Stimulated activated CD4-positive, alpha-beta T cell treated with anti-CD3 and anti-CD28 coated beads, Interleukin-2, amount 100 ng/mL, for 24 hours (primary cell): ENCODE data around the gene RAB4B.
"Not testable (repeated sequence)": the region's sequence is repeated elsewhere in the genome, so short reads cannot be mapped to it uniquely, and the experiment has no call there.

ENCODE experiments used
- DNase-seq, 2 donors: peaks; one replicate each; pipeline ENCODE4 v3.0.0-alpha.2; 2020

Gene RAB4B

DNA sequence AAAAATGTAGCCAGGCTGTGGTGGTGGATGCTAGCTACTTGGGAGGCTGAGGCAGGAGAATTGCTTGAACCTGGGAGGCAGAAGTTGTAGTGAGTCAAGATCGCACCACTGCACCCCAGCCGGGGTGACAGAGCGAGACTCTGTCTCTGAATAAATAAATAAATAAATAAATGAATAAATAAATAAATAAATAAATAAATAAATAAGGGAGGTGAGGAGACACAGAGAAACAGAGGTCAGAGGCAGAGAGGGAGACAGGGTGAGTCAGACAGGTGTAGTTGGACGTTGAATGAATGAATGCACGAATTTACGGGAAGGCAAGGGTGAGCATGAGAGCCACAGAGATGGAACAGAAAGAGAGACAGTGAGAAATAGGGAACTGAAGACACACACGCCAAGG lies 3.1 kb downstream of the RAB4B start:
- no peak for DNase-seq

GRCh38 chr19:40783711-40784110 lies 5.7 kb downstream of the RAB4B start:
- DNase-seq: no peak

DNA sequence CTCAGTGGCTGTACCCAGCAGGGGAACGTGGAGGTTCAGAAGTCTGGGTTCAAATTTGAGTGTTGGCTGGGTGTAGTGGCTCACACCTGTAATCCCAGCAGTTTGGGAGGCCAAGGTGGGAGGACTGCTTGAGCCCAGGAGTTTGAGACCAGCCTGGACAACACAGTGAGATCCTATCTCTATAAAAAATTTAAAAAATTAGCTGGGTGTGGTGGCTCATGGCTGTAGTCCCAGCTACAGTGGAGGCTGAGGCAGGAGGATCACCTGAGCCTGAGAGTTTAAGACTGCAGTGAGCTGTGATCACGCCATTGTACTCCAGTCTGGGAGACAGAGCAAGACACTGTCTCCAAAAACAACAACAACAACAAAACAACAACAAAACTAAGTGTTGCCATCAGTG lies 6.1 kb downstream of the RAB4B start:
- not testable (repeated sequence) for DNase-seq

GRCh38 chr19:40785526-40785925 lies 7.5 kb downstream of the RAB4B start:
- no peak for DNase-seq

GRCh38 chr19:40786060-40787037 lies 8.3 kb downstream of the RAB4B start:
- DNase-seq: no peak

DNA sequence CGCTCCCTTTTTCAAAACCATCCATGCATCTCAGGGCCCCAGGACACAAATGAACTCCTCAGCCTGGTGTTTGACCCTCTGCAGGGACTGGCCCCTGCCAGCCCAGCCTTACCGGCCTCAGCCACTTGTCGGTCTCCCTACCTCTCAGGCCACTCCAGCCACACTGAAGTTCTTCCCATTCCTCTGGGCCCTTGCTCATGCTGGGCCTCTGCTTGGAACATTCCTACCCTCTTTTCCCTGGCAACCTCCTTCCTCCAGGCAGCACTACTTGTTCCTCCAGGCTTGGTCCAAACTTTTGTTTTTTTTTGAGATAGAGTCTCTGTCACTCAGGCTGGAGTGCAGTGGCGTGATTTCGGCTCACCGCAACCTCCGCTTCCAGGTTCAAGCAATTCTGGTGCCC lies 13.3 kb downstream of the RAB4B start:
- no peak for DNase-seq

DNA sequence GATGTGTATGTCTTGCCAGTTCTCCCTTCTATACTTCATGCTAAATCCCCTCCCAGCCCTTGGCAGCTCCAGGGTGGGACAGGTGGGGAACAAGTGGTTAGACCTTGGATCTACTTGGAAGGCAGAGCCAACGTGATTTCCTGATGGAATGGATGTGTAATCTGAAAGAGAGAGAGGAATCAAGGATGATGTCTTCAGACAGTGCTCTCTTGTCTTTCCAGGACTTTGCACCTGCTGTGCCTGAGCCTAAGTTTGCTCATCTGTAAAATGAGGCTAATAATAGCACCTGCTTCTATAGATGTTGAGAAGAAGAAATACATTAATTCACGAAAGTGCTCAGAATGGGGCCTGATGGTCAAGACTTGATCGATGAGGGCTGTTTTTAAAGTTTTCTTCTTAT lies 13.9 kb downstream of the RAB4B start:
- DNase-seq: no peak

- DNase-seq: no peak
Observed at GRCh38 chr19:40797166-40797962, 19.3 kb downstream of the RAB4B start.

DNA sequence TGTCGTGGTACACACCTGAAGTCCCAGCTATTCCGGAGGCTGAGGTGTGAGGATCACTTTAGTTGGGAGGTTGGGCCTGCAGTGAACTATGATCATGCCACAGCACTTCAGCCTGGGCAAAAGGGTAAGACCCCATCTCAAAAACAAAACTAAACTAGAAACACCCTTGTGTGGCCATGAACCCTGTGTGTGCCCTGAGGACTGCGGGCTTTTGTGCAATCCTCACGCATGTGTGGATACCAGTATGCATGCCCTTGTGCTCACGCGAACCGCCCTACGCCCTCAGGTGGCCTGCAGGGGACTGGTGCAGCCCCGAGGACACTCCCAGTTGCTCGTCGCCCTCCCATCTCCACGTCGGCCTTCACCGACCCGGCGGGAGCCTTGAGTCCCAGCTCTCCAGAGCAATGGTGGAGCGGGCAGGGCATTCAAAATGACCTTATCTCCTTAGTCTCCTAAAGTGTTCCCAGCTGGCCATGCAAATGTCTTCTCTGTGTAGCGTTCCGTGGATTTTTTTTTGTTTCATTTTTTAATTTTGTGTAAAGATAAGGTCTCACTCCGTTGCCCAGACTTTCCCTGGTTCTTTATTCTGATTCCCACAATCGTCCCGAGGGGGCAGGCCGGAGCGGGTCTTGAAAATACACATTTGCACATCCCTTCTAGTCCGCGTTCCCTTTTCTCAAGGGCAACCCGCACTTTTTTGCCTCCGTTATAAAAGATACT lies 20.1 kb downstream of the RAB4B start:
- peak; percentile 66 to 69 for DNase-seq

DNA sequence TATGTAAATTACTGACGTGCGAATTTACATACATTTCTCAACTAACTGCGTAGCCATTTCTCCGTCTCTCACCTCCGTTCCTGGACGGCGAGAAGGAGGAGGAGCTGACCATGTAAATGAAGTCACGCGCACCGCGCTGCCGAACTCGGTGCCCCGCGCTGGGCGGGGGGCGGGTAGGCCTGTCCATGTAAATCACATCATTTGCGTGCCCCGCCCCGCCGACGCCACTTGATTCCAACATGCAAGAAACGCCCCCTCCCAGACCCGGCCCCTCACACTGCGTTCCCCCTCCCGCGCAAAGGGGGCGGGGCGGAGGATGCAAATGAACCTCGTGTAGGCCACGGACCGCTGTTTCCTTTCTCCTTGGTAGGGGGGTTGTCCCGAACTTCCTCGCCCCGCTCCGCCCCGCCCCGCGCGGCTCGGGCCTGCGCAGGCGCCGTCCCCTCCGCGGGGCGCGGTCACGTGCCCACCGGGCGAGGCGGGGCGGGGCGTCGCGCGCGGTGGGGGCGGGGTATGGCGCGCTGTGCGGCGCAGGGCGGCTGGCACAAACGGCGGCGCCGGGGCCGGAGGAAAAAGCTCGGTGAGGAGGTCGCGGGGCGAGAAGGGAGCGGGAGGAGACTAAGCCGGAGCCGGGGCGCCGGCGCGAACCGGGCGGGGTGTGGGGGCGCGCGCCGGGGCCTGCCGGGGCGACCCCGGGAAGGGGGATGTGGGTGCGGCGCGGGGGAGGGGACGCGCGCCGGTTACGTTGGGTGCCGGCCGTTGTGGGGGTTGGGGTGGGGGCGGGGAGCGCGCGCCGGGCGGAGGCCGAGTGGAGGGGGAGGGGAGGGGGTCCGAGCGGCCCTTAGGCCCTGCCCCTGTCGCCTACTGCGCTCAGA lies 20.9 kb downstream of the RAB4B start, which contains the start of gene EGLN2:
EGLN2 (plus strand) TSS at position 509 of the 875 bp plus-strand sequence. CDS start 1,382 bp downstream, outside the sequence.
- peak; percentile 100 for DNase-seq

GRCh38 chr19:40799558-40800338 lies 21.7 kb downstream of the RAB4B start:
- DNase-seq: peak in 1 of 2 donors; percentile 35

GRCh38 chr19:40800339-40800996 lies 22.4 kb downstream of the RAB4B start:
- no peak for DNase-seq

DNA sequence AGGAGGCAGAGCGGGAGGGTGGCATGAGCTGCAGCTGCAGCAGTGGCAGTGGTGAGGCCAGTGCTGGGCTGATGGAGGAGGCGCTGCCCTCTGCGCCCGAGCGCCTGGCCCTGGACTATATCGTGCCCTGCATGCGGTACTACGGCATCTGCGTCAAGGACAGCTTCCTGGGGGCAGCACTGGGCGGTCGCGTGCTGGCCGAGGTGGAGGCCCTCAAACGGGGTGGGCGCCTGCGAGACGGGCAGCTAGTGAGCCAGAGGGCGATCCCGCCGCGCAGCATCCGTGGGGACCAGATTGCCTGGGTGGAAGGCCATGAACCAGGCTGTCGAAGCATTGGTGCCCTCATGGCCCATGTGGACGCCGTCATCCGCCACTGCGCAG lies 22.9 kb downstream of the RAB4B start:
- no peak for DNase-seq

GRCh38 chr19:40801426-40802299 lies 23.6 kb downstream of the RAB4B start:
- no peak for DNase-seq

DNA sequence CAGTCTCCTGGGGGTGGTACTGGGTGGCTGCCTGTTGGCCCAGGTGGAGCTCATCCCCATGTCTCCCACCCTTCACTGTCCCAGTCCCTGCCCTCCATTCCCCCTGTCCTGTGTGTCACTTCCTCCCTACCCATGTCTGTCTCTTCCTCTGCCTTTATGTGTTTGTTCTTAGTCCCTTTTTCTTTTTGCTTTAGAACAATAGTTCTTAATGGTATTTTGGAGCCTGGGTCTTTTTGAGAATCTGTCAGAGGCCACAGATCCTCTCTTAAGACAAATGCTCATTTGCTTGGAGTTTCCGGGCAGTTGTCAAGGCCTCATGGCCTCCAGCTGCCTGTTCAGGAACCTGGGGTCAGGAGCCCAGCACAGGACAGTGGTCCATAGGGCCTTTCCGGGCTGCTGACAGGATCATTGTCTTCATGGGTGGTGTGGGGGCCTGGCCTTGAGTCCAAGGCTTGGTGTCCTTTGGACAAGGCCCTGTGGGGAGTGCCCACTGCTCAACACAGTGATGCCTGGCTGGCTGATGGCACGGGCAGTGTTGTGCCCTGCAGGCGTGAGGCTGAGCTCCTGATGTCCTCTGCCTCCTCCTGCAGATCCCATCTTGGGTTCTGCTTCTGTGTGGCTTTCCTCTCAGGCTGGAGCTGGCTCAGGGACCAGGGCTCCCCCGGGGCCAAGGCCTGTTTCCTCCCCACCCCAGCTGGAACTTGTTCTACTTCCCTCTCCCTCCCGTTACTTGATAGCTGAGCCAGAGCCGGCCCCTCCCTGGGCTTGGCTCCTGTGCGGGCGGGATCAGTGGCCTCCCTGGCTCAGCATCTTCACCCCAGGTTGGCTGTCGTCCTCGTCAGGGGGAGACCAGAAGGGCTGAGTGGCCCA lies 24.5 kb downstream of the RAB4B start:
- no peak for DNase-seq

GRCh38 chr19:40803170-40803856 lies 25.3 kb downstream of the RAB4B start:
- no peak for DNase-seq

GRCh38 chr19:40803857-40804782 lies 26.1 kb downstream of the RAB4B start:
- peak; percentile 47 to 51 for DNase-seq
